Retinal pigment epithelial cell (primary cell): Measurements from ENCODE around the gene XRCC1.

ENCODE experiments used
- DNase-seq: peaks from one replicate; pipeline ENCODE4 v3.0.0-alpha.2; 2010; ENCODE audit warnings: low read depth
- H3K4me3 ChIP-seq: 2 replicates; pipeline ENCODE4 v1.5.1; 2011; ENCODE audit warnings: mild to moderate bottlenecking, low read length, control low read depth, moderate library complexity
- CTCF ChIP-seq: conservative IDR thresholded peaks from 2 replicates; pipeline ENCODE4 v1.5.1; 2011; ENCODE audit warnings: low read depth, low read length, control low read depth, inconsistent platforms

The XRCC1 gene

GRCh38 chr19:43598445-43599240 is 23.3 kb upstream of the XRCC1 start:
- H3K4me3 ChIP-seq, result no peak overlapping the region
- no peak for TF ChIP-seq CTCF

GRCh38 chr19:43597876-43598275 is 22.5 kb upstream of the XRCC1 start:
- no peak for TF ChIP-seq CTCF
- peak overlapping the region; percentile 6 for H3K4me3 ChIP-seq
- DNase-seq, result no peak

More at GRCh38 chr19:43598445-43599240, 23.3 kb upstream of the XRCC1 start:
- DNase-seq, result no peak

GRCh38 chr19:43596842-43597461 is 21.6 kb upstream of the XRCC1 start:
- DNase-seq, result no peak
- no peak for TF ChIP-seq CTCF
- peak overlapping the region; percentile 79 for H3K4me3 ChIP-seq

- DNase-seq, result peak; percentile 95
- H3K4me3 ChIP-seq, result peak within 1 kb of the TSS; percentile 87
- peak; percentile 5 for TF ChIP-seq CTCF
Observed at GRCh38 chr19:43595999-43596841, 20.9 kb upstream of the XRCC1 start, which contains the start of the genes IRGQ and ZNF576. IRGQ (minus strand) TSS chr19:43596134; CDS start chr19:43595338, 796 bp downstream. ZNF576 (plus strand) TSS chr19:43596595; CDS start chr19:43597109, 514 bp downstream.

GRCh38 chr19:43595605-43595998 is 20.3 kb upstream of the XRCC1 start:
- no peak for TF ChIP-seq CTCF
- DNase-seq, result no peak
- H3K4me3 ChIP-seq, result peak overlapping the region; percentile 87

GRCh38 chr19:43594710-43595604 is 19.6 kb upstream of the XRCC1 start:
- no peak for DNase-seq
- peak overlapping the region; percentile 87 for H3K4me3 ChIP-seq
- peak; percentile 95 for TF ChIP-seq CTCF
